ENCODE measurements around the gene CLCN7.

Gene CLCN7

GRCh38 chr16:1447965-1448364, 26.9 kb downstream of the CLCN7 start:
- TF ChIP-seq RAD21 (IDR thresholded peaks at IDR 0.05; ENCODE audit: low read depth) (no peak), EGR1 (IDR thresholded peaks at IDR 0.05) (no peak), CEBPB (IDR thresholded peaks at IDR 0.05) (no peak), TEAD4 (IDR thresholded peaks at IDR 0.05) (no peak), YY1 (IDR thresholded peaks at IDR 0.05; ENCODE audit: low read depth) (no peak), CREB1 (IDR thresholded peaks at IDR 0.05; ENCODE audit: low read depth) (no peak), FOXM1 (IDR thresholded peaks at IDR 0.05; ENCODE audit: borderline replicate concordance, low read depth) (no peak), NFIC (IDR thresholded peaks at IDR 0.05) (no peak), TAF1 (IDR thresholded peaks at IDR 0.05; ENCODE audit: low read depth) (no peak), ZBTB7A (IDR thresholded peaks at IDR 0.05; ENCODE audit: low read depth) (no peak), TCF12 (IDR thresholded peaks at IDR 0.05; ENCODE audit: low read depth) (no peak), EP300 (IDR thresholded peaks at IDR 0.05; ENCODE audit: borderline replicate concordance) (no peak), USF1 (IDR thresholded peaks at IDR 0.05) (no peak)

DNA sequence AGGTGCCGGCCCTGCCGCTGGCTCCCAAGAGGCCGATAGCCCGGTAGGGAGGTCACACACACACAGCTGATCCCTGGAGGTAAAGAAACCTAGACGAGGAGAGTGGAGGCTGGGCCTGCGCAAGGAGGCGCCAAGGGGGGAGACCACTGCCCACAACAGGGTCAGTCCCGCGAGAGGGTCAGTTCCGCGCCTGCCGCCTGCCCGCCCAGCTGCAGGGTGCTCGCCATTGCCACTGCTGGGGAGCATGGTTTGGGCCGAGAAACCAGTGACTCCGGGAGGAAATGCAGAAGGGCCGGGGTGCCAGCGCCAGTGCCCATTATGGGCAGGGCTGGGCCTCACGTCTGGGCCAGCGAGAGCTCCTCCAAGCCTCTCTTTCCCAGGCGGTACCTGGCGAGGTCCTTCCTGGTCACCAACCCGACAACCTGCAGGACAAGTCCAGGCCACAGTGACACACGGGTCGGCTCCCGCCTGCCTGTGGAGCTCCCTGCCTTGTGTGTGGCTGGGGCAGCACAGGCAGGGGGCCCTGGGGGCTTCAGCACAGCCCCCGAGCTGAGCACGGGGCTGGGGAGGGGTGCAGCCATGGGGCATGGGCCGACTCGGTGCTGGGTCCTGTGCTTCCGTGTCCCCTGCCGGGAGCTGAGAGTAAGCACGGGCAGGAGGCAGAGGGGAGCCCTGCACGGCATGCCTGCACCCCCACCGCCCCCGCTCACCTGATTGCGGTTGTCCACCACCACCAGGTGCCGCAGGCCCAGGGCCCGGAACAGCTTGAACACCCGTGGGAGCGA, 28.3 kb downstream of the CLCN7 start:
- no peak for TF ChIP-seq YY1 (IDR thresholded peaks at IDR 0.05; ENCODE audit: low read depth)

DNA sequence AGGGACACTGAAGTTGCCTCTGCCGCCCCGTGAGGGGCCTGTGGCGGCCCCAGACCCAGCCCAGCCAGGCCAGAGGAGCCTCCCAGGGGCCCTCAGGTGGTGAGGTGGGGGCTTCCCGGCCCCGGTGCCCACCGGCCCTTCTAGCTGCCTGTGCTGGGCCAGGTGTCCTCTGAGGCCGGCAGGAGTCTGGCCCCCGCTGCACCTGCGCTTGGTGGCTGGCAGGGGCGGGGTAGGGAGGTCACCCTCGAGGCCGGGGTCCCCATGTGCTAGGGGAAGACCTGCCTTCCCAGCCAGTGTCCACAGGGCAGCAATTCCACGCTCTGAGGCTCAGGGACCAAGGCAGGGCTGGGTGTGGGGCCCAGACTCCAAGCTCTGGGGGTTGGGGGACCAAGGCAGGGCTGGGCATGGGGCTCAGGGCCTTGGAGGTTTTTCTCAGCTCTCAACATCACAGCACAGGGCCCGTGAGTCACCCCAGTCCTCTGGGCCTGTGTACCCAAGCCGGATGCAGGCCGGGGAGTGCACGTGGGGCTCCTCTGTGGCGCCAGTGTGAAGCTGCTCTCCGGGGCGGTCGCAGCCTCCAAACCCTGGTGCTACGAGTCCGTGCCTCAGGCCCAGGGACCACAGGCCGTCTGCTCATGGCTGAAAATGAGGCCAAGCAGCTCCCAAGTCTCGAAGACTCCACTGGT, 29.2 kb downstream of the CLCN7 start:
- TF ChIP-seq TAF1 (IDR thresholded peaks at IDR 0.05; ENCODE audit: low read depth) (no peak), CEBPB (IDR thresholded peaks at IDR 0.05) (no peak), MAX (IDR thresholded peaks at IDR 0.05) (no peak), CREB1 (IDR thresholded peaks at IDR 0.05; ENCODE audit: low read depth) (no peak), RAD21 (IDR thresholded peaks at IDR 0.05; ENCODE audit: low read depth) (no peak), NFIC (IDR thresholded peaks at IDR 0.05) (no peak), TEAD4 (IDR thresholded peaks at IDR 0.05) (no peak), EGR1 (IDR thresholded peaks at IDR 0.05) (no peak), YY1 (IDR thresholded peaks at IDR 0.05; ENCODE audit: low read depth) (no peak), EP300 (IDR thresholded peaks at IDR 0.05; ENCODE audit: borderline replicate concordance) (no peak), USF1 (IDR thresholded peaks at IDR 0.05) (no peak), TCF12 (IDR thresholded peaks at IDR 0.05; ENCODE audit: low read depth) (no peak), REST (IDR thresholded peaks at IDR 0.05; ENCODE audit: low read depth) (no peak), ZBTB7A (IDR thresholded peaks at IDR 0.05; ENCODE audit: low read depth) (no peak), FOXM1 (IDR thresholded peaks at IDR 0.05; ENCODE audit: borderline replicate concordance, low read depth) (no peak)

DNA sequence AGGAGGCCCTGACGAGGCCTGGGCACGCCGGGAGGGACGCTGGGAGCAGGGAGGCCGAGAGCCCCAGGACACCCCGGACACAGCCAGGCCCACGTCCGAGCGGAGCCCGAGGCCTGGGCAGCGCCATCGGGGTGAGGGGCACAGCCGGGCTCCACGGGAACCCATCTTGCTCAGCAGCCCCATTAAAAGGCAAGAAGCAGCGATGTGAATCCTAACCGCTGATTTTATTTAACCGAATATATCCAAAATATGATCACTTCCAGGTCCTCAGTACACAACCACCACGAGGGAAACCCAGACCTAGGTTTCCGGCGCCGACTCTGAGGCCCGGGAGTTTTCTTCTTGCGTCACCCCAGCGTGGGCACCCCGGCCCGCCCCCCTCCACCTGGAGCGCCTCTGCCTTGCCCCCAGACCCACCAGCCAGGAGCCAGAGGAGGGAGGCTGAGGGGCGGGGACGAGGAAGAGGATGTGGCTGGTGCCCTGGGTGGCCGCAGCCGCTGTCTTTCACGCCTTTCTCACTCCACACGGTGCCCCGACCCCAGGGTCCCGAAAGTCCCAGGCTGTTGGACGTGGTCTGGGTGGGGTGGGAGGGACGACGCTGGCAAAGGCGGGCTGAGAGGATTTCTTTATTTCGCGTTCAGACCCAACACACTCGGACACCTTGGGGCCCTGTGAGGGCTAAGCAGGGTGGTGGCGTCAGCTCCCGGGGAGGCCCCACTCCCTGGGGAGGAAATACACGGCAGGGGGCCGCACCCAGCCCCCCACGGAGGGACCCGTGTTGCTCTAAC, 29.9 kb downstream of the CLCN7 start:
- TF ChIP-seq CEBPB (IDR thresholded peaks at IDR 0.05): no peak
- no peak for TF ChIP-seq TAF1 (IDR thresholded peaks at IDR 0.05; ENCODE audit: low read depth)
- TF ChIP-seq CREB1 (IDR thresholded peaks at IDR 0.05; ENCODE audit: low read depth): no peak
- TF ChIP-seq USF1 (IDR thresholded peaks at IDR 0.05): no peak
- no peak for TF ChIP-seq ZBTB7A (IDR thresholded peaks at IDR 0.05; ENCODE audit: low read depth)
- TF ChIP-seq NFIC (IDR thresholded peaks at IDR 0.05): no peak
- no peak for TF ChIP-seq TCF12 (IDR thresholded peaks at IDR 0.05; ENCODE audit: low read depth)
- TF ChIP-seq FOXM1 (IDR thresholded peaks at IDR 0.05; ENCODE audit: borderline replicate concordance, low read depth): no peak
- TF ChIP-seq RAD21 (IDR thresholded peaks at IDR 0.05; ENCODE audit: low read depth): no peak
- TF ChIP-seq EP300 (IDR thresholded peaks at IDR 0.05; ENCODE audit: borderline replicate concordance): no peak
- no peak for TF ChIP-seq TEAD4 (IDR thresholded peaks at IDR 0.05)
- TF ChIP-seq EGR1 (IDR thresholded peaks at IDR 0.05): no peak
- no peak for TF ChIP-seq REST (IDR thresholded peaks at IDR 0.05; ENCODE audit: low read depth)
- TF ChIP-seq YY1 (IDR thresholded peaks at IDR 0.05; ENCODE audit: low read depth): no peak
- TF ChIP-seq MAX (IDR thresholded peaks at IDR 0.05): no peak

Data from Ishikawa (cell line).